IMR-90 (cell line): ENCODE results near the gene CHST3. TPM values are rescaled to one million over a fixed set of nuclear protein-coding genes. Genes with fewer than 3 reads are reported as not detected.

ENCODE experiments used
- ATAC-seq: fragments of 200-7000 bp; cut with Tn5 transposase; 2 replicates; pipeline ENCODE4 v1.9.1; 2020; ENCODE audit warnings: low read depth, mild to moderate bottlenecking, moderate library complexity
- BruUV-seq: library from RNA; stranded (reverse); fragments of 400-500 nt; replicated peaks from 2 replicates; lab custom pipeline; 2021; lab: Mats Ljungman, UMichigan
- CTCF ChIA-PET: fragments of 300-600 bp; formaldehyde crosslinking; extraction: SDS; loops from one replicate; lab custom pipeline; 2021; ENCODE audit warnings: antibody characterized with exemption; lab: Yijun Ruan, JAX
- POLR2A ChIA-PET: fragments of 300-600 bp; sonication (Branson Sonifier 250); formaldehyde crosslinking; loops from one replicate; lab custom pipeline; 2022; ENCODE audit warnings: antibody characterized with exemption; ENCODE audit not compliant: unreplicated experiment; lab: Charles Lee
- DNase-seq: peaks from one replicate; pipeline ENCODE4 v3.0.0; 2013
- H2AFZ ChIP-seq: replicated peaks from 2 replicates; pipeline ENCODE3; 2013; ENCODE audit warnings: low read length, mild to moderate bottlenecking; ENCODE audit not compliant: poor library complexity
- H2AK5ac ChIP-seq: 2 replicates; pipeline ENCODE4 v1.6.1; 2013; ENCODE audit warnings: low read depth, low read length, inconsistent platforms
- H2AK9ac ChIP-seq: replicated peaks from 2 replicates; pipeline ENCODE3; 2013; ENCODE audit warnings: mild to moderate bottlenecking, low read depth, low read length, moderate library complexity; ENCODE audit not compliant: poor library complexity
- H2BK120ac ChIP-seq: 2 replicates; pipeline ENCODE4 v1.6.1; 2013; ENCODE audit warnings: low read depth, low read length, inconsistent platforms
- H2BK15ac ChIP-seq: 3 replicates; pipeline ENCODE4 v1.6.1; 2013; ENCODE audit warnings: low read depth, low read length, inconsistent platforms
- H2BK20ac ChIP-seq: 2 replicates; pipeline ENCODE4 v1.6.1; 2013; ENCODE audit warnings: low read depth, mild to moderate bottlenecking, inconsistent platforms, low read length, moderate library complexity
- H2BK5ac ChIP-seq: 2 replicates; pipeline ENCODE4 v1.6.1; 2013; ENCODE audit warnings: mild to moderate bottlenecking, low read depth, low read length, inconsistent platforms; ENCODE audit not compliant: poor library complexity, severe bottlenecking
- H3K14ac ChIP-seq: replicated peaks from 2 replicates; pipeline ENCODE4 v1.6.1; 2013; ENCODE audit warnings: low read depth, low read length, inconsistent platforms
- H3K18ac ChIP-seq: 2 replicates; pipeline ENCODE4 v1.6.1; 2013; ENCODE audit warnings: low read depth, low read length, control low read depth
- H3K23ac ChIP-seq: 2 replicates; pipeline ENCODE4 v1.6.1; 2013; ENCODE audit warnings: low read depth, low read length, inconsistent platforms
- H3K27ac ChIP-seq: 2 replicates; pipeline ENCODE4 v1.5.1; 2013; ENCODE audit warnings: mild to moderate bottlenecking, control low read depth, low read length; ENCODE audit not compliant: insufficient read depth
- H3K27me3 ChIP-seq: 2 replicates; pipeline ENCODE4 v1.6.1; 2013; ENCODE audit warnings: low read length; ENCODE audit not compliant: control insufficient read depth, insufficient read depth
- H3K36me3 ChIP-seq: 2 replicates; pipeline ENCODE4 v1.6.1; 2013; ENCODE audit warnings: low read length, mixed read lengths; ENCODE audit not compliant: control insufficient read depth, insufficient read depth
- H3K4ac ChIP-seq: 2 replicates; pipeline ENCODE4 v1.6.1; 2013; ENCODE audit warnings: low read depth, low read length, inconsistent platforms
- H3K4me1 ChIP-seq: 2 replicates; pipeline ENCODE4 v1.6.1; 2013; ENCODE audit warnings: low read length, mixed read lengths; ENCODE audit not compliant: control insufficient read depth, insufficient read depth
- H3K4me2 ChIP-seq: 2 replicates; pipeline ENCODE4 v1.6.1; 2013; ENCODE audit warnings: low read depth, mild to moderate bottlenecking, control low read depth, low read length, moderate library complexity
- H3K4me3 ChIP-seq: 2 replicates; pipeline ENCODE4 v1.5.1; 2013; ENCODE audit warnings: low read depth, mild to moderate bottlenecking, control low read depth, low read length, moderate library complexity; ENCODE audit not compliant: insufficient read depth
- H3K56ac ChIP-seq: 2 replicates; pipeline ENCODE4 v1.6.1; 2013; ENCODE audit warnings: low read length, inconsistent platforms; ENCODE audit not compliant: insufficient read depth; ENCODE audit errors: extremely low read depth
- H3K79me1 ChIP-seq, 2 experiments: 2 replicates each; pipeline ENCODE4 v1.6.1; 2013; ENCODE audit warnings: low read length in 2 of 2, inconsistent platforms in 1 of 2, low read depth in 1 of 2
- H3K9ac ChIP-seq: 2 replicates; pipeline ENCODE4 v1.6.1; 2013; ENCODE audit warnings: low read depth, low read length, control low read depth
- H3K9me1 ChIP-seq: 2 replicates; pipeline ENCODE4 v1.6.1; 2013; ENCODE audit warnings: low read length, inconsistent platforms; ENCODE audit not compliant: insufficient read depth
- H3K9me3 ChIP-seq: 2 replicates; pipeline ENCODE4 v1.6.1; 2013; ENCODE audit warnings: low read length; ENCODE audit not compliant: control insufficient read depth, insufficient read depth
- H4K20me1 ChIP-seq: 2 replicates; pipeline ENCODE4 v1.6.1; 2013; ENCODE audit warnings: low read length, inconsistent platforms; ENCODE audit not compliant: insufficient read depth
- H4K5ac ChIP-seq: 2 replicates; pipeline ENCODE4 v1.6.1; 2013; ENCODE audit warnings: mild to moderate bottlenecking, low read depth, low read length, control low read depth
- H4K8ac ChIP-seq, 2 experiments: 2 replicates each; pipeline ENCODE4 v1.6.1; 2013; ENCODE audit warnings: low read depth in 2 of 2, low read length in 2 of 2, control low read depth in 1 of 2, inconsistent platforms in 1 of 2
- H4K91ac ChIP-seq: 2 replicates; pipeline ENCODE4 v1.6.1; 2013; ENCODE audit warnings: low read depth, low read length, inconsistent platforms; ENCODE audit not compliant: insufficient read depth
- BHLHE40 ChIP-seq: fragments of 150-350 bp; IDR thresholded peaks from 2 replicates; pipeline ENCODE4 v1.6.1; 2016; ENCODE audit warnings: mild to moderate bottlenecking, low read depth, low read length
- CEBPB ChIP-seq: IDR thresholded peaks from 2 replicates; pipeline ENCODE4 v1.6.1; 2012; ENCODE audit warnings: low read depth, low read length, improper control_type of control experiment
- CHD1 ChIP-seq: IDR thresholded peaks from 2 replicates; pipeline ENCODE4 v1.6.1; 2012; ENCODE audit warnings: low read depth, low read length, improper control_type of control experiment
- ELK1 ChIP-seq: fragments of 150-350 bp; IDR thresholded peaks from 2 replicates; pipeline ENCODE4 v1.6.1; 2016; ENCODE audit warnings: low read depth, mild to moderate bottlenecking, low read length, moderate library complexity, borderline replicate concordance
- MAFK ChIP-seq: IDR thresholded peaks from 2 replicates; pipeline ENCODE4 v1.6.1; 2012; ENCODE audit warnings: low read depth, low read length, improper control_type of control experiment
- MXI1 ChIP-seq: IDR thresholded peaks from 2 replicates; pipeline ENCODE4 v1.6.1; 2012; ENCODE audit warnings: low read depth, mild to moderate bottlenecking, low read length, moderate library complexity, borderline replicate concordance
- POLR2A ChIP-seq: IDR thresholded peaks from 2 replicates; pipeline ENCODE4 v1.6.1; 2012; ENCODE audit warnings: mild to moderate bottlenecking, low read depth, low read length
- WGBS, 2 experiments: methylation state at CpG; one replicate each; pipeline versions ENCODE4 v1.1.5 to v1.1.7; 2013; ENCODE audit warnings: missing lambda C conversion rate in 2 of 2; ENCODE audit not compliant: insufficient read length in 1 of 2; ENCODE audit errors: extremely low coverage in 2 of 2; 5-methylcytosine and 5-hydroxymethylcytosine counted together
- dilution Hi-C: fragments of 300-500 bp; cut with HindIII; formaldehyde crosslinking; loops from one replicate; pipeline ENCODE4 v1.14.3; 2018; ENCODE audit warnings: low sequenced_read_pairs; ENCODE audit not compliant: unreplicated experiment
- in situ Hi-C: fragments of 300-500 bp; cut with MboI; formaldehyde crosslinking; loops from 3 replicates; pipeline ENCODE4 v1.14.3; 2019; ENCODE audit warnings: low sequenced_read_pairs, inconsistent platforms, mixed read lengths
- intact Hi-C: fragments of 100-400 bp; cut with micrococcal nuclease; formaldehyde crosslinking; loops from 2 replicates; pipeline ENCODE4 v1.10.0; 2022
- polyA plus RNA-seq, 3 experiments: library from polyadenylated mRNA; depleted of rRNA; stranded (reverse); fragments of >200 nt; gene quantifications; 2 replicates each; pipeline ENCODE4 v1.2.3, GENCODE V29; 2012; ENCODE audit warnings: low replicate concordance in 1 of 3
- total RNA-seq: library from RNA; depleted of rRNA; stranded (reverse); fragments of >200 nt; gene quantifications from 2 replicates; pipeline ENCODE4 v1.2.3, GENCODE V29; 2012
- TF ChIP-seq, protein P1 (sequence below): conservative IDR thresholded peaks from 2 replicates; pipeline ENCODE4 v1.5.1; 2012; ENCODE audit warnings: mild to moderate bottlenecking, low read depth, low read length, improper control_type of control experiment

The CHST3 gene
- total and polyA plus RNA-seq, 2 of the 4 experiments (the other 2 are of a cell fraction): 8.6 to 9.0 TPM

DNA sequence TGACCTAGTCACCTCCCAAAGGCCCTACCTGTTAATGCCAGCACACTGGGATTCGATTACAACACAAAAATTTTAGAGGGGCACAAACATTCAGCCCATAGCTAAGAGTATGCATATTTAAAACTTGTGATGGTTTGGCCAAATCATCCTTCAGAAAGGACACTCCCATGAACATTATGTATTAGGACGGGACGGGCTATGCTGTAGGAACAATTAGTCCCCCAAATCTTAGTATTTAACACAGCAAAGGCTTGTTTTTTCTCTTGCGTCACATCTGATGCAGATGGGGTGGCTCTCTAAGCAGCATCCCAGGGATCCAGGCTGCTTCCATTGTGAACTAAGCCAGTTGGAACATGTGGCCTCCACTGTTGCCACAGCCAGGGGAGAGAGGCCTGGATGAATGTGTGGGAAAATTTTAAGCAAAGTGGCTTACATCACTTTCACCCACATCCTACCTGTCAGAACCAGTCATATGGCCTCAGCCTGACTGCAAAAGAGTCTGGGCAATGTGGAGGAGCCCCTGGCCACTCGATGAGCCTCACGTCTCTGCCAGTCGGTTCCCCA, 26.6 kb downstream of the CHST3 start:
- Histone ChIP-seq H3K36me3 (no peaks in the 10 kb centered on the region), H3K23ac (no peak overlapping the region), H2BK5ac (no peak overlapping the region), H3K9me3 (no peaks in the 10 kb centered on the region), H2BK20ac (no peak overlapping the region), H4K8ac (no peak overlapping the region), H3K4me1 (peaks cover 15% of the 10 kb centered on the region), H3K4me3 (no peak overlapping the region), H3K18ac (no peak overlapping the region), H2BK15ac (no peak overlapping the region), H3K9me1 (peaks cover 12% of the 10 kb centered on the region), H3K9ac (no peak overlapping the region), H3K14ac (no peak overlapping the region), H2AFZ (peak overlapping the region; percentile 16), H4K5ac (no peak overlapping the region), H3K79me1 (peaks cover 21 to 63% of the 10 kb centered on the region in 2 experiments), H3K4me2 (no peak overlapping the region), H3K56ac (no peak overlapping the region), H4K91ac (no peak overlapping the region), H3K4ac (no peak overlapping the region), H4K20me1 (peaks cover 4% of the 10 kb centered on the region), H2BK120ac (no peak overlapping the region), H2AK5ac (no peak overlapping the region), H3K27ac (no peak overlapping the region), H3K27me3 (no peaks in the 10 kb centered on the region), H2AK9ac (no peak overlapping the region)
- ChIA-PET CTCF (no interaction called here), POLR2A (no interaction called here)
- DNase-seq (no peak), ATAC-seq (no peak)
- dilution Hi-C loops (no loop called here), intact Hi-C loops (no loop called here), in situ Hi-C loops (no loop called here)
- no TSS peak for BruUV-seq
- no peak for TF ChIP-seq ELK1
- no peak for TF ChIP-seq CEBPB
- TF ChIP-seq MXI1: no peak
- TF ChIP-seq POLR2A: no peak
- TF ChIP-seq, protein P1, sequence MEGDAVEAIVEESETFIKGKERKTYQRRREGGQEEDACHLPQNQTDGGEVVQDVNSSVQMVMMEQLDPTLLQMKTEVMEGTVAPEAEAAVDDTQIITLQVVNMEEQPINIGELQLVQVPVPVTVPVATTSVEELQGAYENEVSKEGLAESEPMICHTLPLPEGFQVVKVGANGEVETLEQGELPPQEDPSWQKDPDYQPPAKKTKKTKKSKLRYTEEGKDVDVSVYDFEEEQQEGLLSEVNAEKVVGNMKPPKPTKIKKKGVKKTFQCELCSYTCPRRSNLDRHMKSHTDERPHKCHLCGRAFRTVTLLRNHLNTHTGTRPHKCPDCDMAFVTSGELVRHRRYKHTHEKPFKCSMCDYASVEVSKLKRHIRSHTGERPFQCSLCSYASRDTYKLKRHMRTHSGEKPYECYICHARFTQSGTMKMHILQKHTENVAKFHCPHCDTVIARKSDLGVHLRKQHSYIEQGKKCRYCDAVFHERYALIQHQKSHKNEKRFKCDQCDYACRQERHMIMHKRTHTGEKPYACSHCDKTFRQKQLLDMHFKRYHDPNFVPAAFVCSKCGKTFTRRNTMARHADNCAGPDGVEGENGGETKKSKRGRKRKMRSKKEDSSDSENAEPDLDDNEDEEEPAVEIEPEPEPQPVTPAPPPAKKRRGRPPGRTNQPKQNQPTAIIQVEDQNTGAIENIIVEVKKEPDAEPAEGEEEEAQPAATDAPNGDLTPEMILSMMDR: no peak
- TF ChIP-seq MAFK: no peak
- TF ChIP-seq CHD1: no peak
- no peak for TF ChIP-seq BHLHE40
- no CpG with 5 or more reads among the region's 7 CpGs for WGBS, 2 experiments
